Loucy (cell line): ENCODE data around the gene TGFBR3.

ENCODE experiments used
- H2AFZ ChIP-seq: fragments of 200-600 bp; sonication (generic); 2 replicates; pipeline ENCODE4 v1.6.0; 2016; ENCODE audit warnings: antibody characterized with exemption, mild to moderate bottlenecking, low read length, moderate library complexity
- H3F3A ChIP-seq: fragments of 200-600 bp; 2 replicates; pipeline ENCODE4 v1.6.0; 2016; ENCODE audit warnings: antibody characterized with exemption, low read depth, mild to moderate bottlenecking
- H3K27me3 ChIP-seq: fragments of 200-600 bp; sonication (generic); 2 replicates; pipeline ENCODE4 v1.6.1; 2014; ENCODE audit warnings: low read length, mild to moderate bottlenecking; ENCODE audit not compliant: insufficient read depth, poor library complexity, severe bottlenecking
- H3K36me3 ChIP-seq: fragments of 200-600 bp; sonication (generic); 2 replicates; pipeline ENCODE4 v1.6.1; 2016; ENCODE audit warnings: low read length; ENCODE audit not compliant: insufficient read depth
- H3K4me1 ChIP-seq: fragments of 200-600 bp; sonication (generic); 2 replicates; pipeline ENCODE4 v1.5.1; 2014; ENCODE audit warnings: low read length, mild to moderate bottlenecking; ENCODE audit not compliant: insufficient read depth, poor library complexity, severe bottlenecking
- H3K4me2 ChIP-seq: fragments of 200-600 bp; sonication (generic); 2 replicates; pipeline ENCODE4 v1.6.0; 2014; ENCODE audit warnings: antibody characterized with exemption, low read length, low read depth, mild to moderate bottlenecking; ENCODE audit not compliant: poor library complexity, severe bottlenecking
- H3K4me3 ChIP-seq: fragments of 200-600 bp; sonication (generic); 2 replicates; pipeline ENCODE4 v1.5.1; 2014; ENCODE audit warnings: low read length, mild to moderate bottlenecking, mixed read lengths; ENCODE audit not compliant: poor library complexity, severe bottlenecking
- H3K79me2 ChIP-seq: fragments of 200-600 bp; sonication (generic); 2 replicates; pipeline ENCODE4 v1.6.1; 2014; ENCODE audit warnings: low read length; ENCODE audit not compliant: insufficient read depth
- H3K9ac ChIP-seq: fragments of 200-600 bp; sonication (generic); 2 replicates; pipeline ENCODE4 v1.6.0; 2014; ENCODE audit warnings: mild to moderate bottlenecking, low read depth, low read length, moderate library complexity; ENCODE audit not compliant: poor library complexity, severe bottlenecking
- H3K9me2 ChIP-seq: fragments of 200-600 bp; sonication (generic); replicated peaks from 2 replicates; pipeline ENCODE4 v1.6.1; 2016; ENCODE audit warnings: low read depth, low read length, mixed read lengths
- H3K9me3 ChIP-seq: fragments of 200-600 bp; sonication (generic); 2 replicates; pipeline ENCODE4 v1.6.1; 2014; ENCODE audit warnings: mild to moderate bottlenecking, antibody characterized with exemption, low read length, low read depth; ENCODE audit not compliant: insufficient read depth
- H4K20me1 ChIP-seq: fragments of 200-600 bp; sonication (generic); 2 replicates; pipeline ENCODE4 v1.6.0; 2014; ENCODE audit warnings: antibody characterized with exemption, low read length, mild to moderate bottlenecking; ENCODE audit not compliant: insufficient read depth, poor library complexity, severe bottlenecking
- CTCF ChIP-seq: fragments of 200-600 bp; sonication (generic); conservative IDR thresholded peaks from 2 replicates; pipeline ENCODE4 v1.5.1; 2014; ENCODE audit warnings: mild to moderate bottlenecking, antibody characterized with exemption, low read length
- EZH2phosphoT487 ChIP-seq: fragments of 200-600 bp; IDR thresholded peaks from 2 replicates; pipeline ENCODE4 v1.6.1; 2018; ENCODE audit warnings: antibody characterized with exemption, mild to moderate bottlenecking, moderate library complexity, borderline replicate concordance

The TGFBR3 gene

GRCh38 chr1:91734761-91735160 is 151.2 kb downstream of the TGFBR3 start:
- no peaks in the 10 kb centered on the region for H3K36me3 ChIP-seq
- no peaks in the 10 kb centered on the region for H3K4me1 ChIP-seq

GRCh38 chr1:91733108-91733710 is 152.7 kb downstream of the TGFBR3 start:
- Histone ChIP-seq H3K4me3 (no peak overlapping the region), H3F3A (no peaks in the 10 kb centered on the region)

More at GRCh38 chr1:91734761-91735160, 151.2 kb downstream of the TGFBR3 start:
- TF ChIP-seq CTCF (no peak), EZH2phosphoT487 (no peak)
- no peaks in the 10 kb centered on the region for H3F3A ChIP-seq
- no peak overlapping the region for H3K4me3 ChIP-seq
- H3K27me3 ChIP-seq, result no peaks in the 10 kb centered on the region
- H3K9ac ChIP-seq, result no peak overlapping the region
- no peak overlapping the region for H2AFZ ChIP-seq
- H3K9me2 ChIP-seq, result no peaks in the 10 kb centered on the region
- no peak overlapping the region for H3K4me2 ChIP-seq
- no peaks in the 10 kb centered on the region for H3K9me3 ChIP-seq
- H4K20me1 ChIP-seq, result no peaks in the 10 kb centered on the region
- no peaks in the 10 kb centered on the region for H3K79me2 ChIP-seq

GRCh38 chr1:91732291-91733107 is 153.5 kb downstream of the TGFBR3 start:
- no peaks in the 10 kb centered on the region for H3F3A ChIP-seq
- no peaks in the 10 kb centered on the region for H3K4me1 ChIP-seq
- H2AFZ ChIP-seq, result no peak overlapping the region
- H3K79me2 ChIP-seq, result no peaks in the 10 kb centered on the region
- H3K9ac ChIP-seq, result no peak overlapping the region
- no peaks in the 10 kb centered on the region for H4K20me1 ChIP-seq
- H3K4me3 ChIP-seq, result no peak overlapping the region
- TF ChIP-seq CTCF (no peak), EZH2phosphoT487 (no peak)
- no peak overlapping the region for H3K4me2 ChIP-seq
- no peaks in the 10 kb centered on the region for H3K9me3 ChIP-seq
- H3K9me2 ChIP-seq, result no peaks in the 10 kb centered on the region
- H3K27me3 ChIP-seq, result no peaks in the 10 kb centered on the region
- no peaks in the 10 kb centered on the region for H3K36me3 ChIP-seq

More at GRCh38 chr1:91733108-91733710, 152.7 kb downstream of the TGFBR3 start:
- no peaks in the 10 kb centered on the region for H3K9me3 ChIP-seq
- no peaks in the 10 kb centered on the region for H3K79me2 ChIP-seq
- TF ChIP-seq EZH2phosphoT487, result no peak
- no peak for TF ChIP-seq CTCF
- H3K27me3 ChIP-seq, result no peaks in the 10 kb centered on the region
- H3K9ac ChIP-seq, result no peak overlapping the region
- H4K20me1 ChIP-seq, result no peaks in the 10 kb centered on the region
- H3K4me2 ChIP-seq, result no peak overlapping the region
- no peaks in the 10 kb centered on the region for H3K4me1 ChIP-seq
- H3K9me2 ChIP-seq, result no peaks in the 10 kb centered on the region
- no peak overlapping the region for H2AFZ ChIP-seq
- H3K36me3 ChIP-seq, result no peaks in the 10 kb centered on the region
